Thyroid gland (tissue), 4 donors: ENCODE results near the gene TCAP. TPM values are rescaled to one million over a fixed set of nuclear protein-coding genes. Genes with fewer than 3 reads are reported as not detected.

ENCODE experiments used
- DNase-seq, 2 donors: peaks; one replicate each; pipeline ENCODE4 v3.0.0-alpha.2; 2019
- H3K27ac ChIP-seq, 3 donors: fragments of 200-600 bp; sonication (generic); 1 replicate in 2 of 3; 2 replicates in 1 of 3; pipeline ENCODE4 v1.5.1; 2016 to 2019; ENCODE audit warnings: mild to moderate bottlenecking in 1 of 3, moderate library complexity in 1 of 3
- H3K27me3 ChIP-seq: fragments of 200-600 bp; sonication (generic); one replicate; pipeline ENCODE4 v1.5.1; 2019
- H3K36me3 ChIP-seq, 2 donors: fragments of 200-600 bp; sonication (generic); one replicate each; pipeline ENCODE4 v1.5.1; 2016 to 2019
- H3K4me1 ChIP-seq, 2 donors: fragments of 200-600 bp; sonication (generic); one replicate each; pipeline ENCODE4 v1.5.1; 2017 to 2019
- H3K4me3 ChIP-seq, 3 donors: fragments of 200-600 bp; sonication (generic); replicated peaks in 1 of 3; 1 replicate in 2 of 3; 2 replicates in 1 of 3; pipeline ENCODE4 v1.5.1; 2016; ENCODE audit warnings: mild to moderate bottlenecking in 1 of 3
- H3K9me3 ChIP-seq: fragments of 200-600 bp; sonication (generic); one replicate; pipeline ENCODE4 v1.5.1; 2017
- POLR2A ChIP-seq, 2 donors: fragments of 450-650 bp; IDR thresholded peaks; one replicate each; pipeline ENCODE4 v1.6.1; 2017; ENCODE audit warnings: antibody characterized with exemption in 2 of 2, mild to moderate bottlenecking in 2 of 2, moderate library complexity in 1 of 2
- WGBS, 2 donors: methylation state at CpG; one replicate each; pipeline ENCODE4 v1.1.5; 2017; 5-methylcytosine and 5-hydroxymethylcytosine counted together
- intact Hi-C: fragments of 100-400 bp; cut with DNase I; formaldehyde crosslinking; loops from one replicate; pipeline ENCODE4 v1.15.1; 2023
- total RNA-seq, 4 donors: library from RNA; depleted of rRNA; stranded (reverse); fragments of >200 nt; gene quantifications; one replicate each; pipeline ENCODE4 v1.2.3, GENCODE V29; 2016
- TF ChIP-seq, protein P1 (sequence below), 6 experiments: fragments of 200-600 bp in 3 of 6; fragments of 450-650 bp in 3 of 6; sonication (generic) in 3 of 6; IDR thresholded peaks; one replicate each; pipeline ENCODE4 v1.5.1; 2016 to 2019; ENCODE audit warnings: antibody characterized with exemption in 6 of 6, mild to moderate bottlenecking in 2 of 6, inconsistent platforms in 1 of 6, moderate library complexity in 1 of 6

The TCAP gene
- total RNA-seq, 4 donors from 2014 or later = 0.63 to 2.1 (median 1.5) TPM

DNA sequence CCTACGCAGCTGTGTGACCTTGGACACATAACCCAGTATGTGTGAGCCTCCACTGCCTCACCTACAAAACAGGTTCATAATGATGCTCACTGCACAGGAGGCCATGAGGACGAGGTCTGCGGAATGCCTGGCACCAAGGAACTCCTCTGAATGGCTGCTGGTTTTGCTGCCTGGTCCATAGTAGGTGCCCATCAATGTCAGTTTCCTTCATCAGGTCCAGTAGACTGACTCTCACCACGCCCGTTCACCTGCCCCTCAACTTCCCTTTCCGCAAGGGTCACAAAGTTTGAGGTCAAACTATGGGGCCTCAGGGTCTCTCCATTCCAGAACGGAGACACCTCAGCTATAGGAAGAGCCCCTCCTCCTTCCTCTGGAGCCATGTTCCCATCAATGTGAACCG, 11.9 kb downstream of the TCAP start:
- no peaks in the 10 kb centered on the region for H3K27me3 ChIP-seq
- no peaks in the 10 kb centered on the region for H3K9me3 ChIP-seq
- WGBS, 2 donors = 51 to 87% methylated on average over 5 to 7 of the region's 8 CpGs
- TF ChIP-seq, protein P1, sequence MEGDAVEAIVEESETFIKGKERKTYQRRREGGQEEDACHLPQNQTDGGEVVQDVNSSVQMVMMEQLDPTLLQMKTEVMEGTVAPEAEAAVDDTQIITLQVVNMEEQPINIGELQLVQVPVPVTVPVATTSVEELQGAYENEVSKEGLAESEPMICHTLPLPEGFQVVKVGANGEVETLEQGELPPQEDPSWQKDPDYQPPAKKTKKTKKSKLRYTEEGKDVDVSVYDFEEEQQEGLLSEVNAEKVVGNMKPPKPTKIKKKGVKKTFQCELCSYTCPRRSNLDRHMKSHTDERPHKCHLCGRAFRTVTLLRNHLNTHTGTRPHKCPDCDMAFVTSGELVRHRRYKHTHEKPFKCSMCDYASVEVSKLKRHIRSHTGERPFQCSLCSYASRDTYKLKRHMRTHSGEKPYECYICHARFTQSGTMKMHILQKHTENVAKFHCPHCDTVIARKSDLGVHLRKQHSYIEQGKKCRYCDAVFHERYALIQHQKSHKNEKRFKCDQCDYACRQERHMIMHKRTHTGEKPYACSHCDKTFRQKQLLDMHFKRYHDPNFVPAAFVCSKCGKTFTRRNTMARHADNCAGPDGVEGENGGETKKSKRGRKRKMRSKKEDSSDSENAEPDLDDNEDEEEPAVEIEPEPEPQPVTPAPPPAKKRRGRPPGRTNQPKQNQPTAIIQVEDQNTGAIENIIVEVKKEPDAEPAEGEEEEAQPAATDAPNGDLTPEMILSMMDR (IDR thresholded peaks at IDR 0.05) = no peak
- no peak for TF ChIP-seq POLR2A (IDR thresholded peaks at IDR 0.05)
- intact Hi-C loops = no loop called here
- no peak for DNase-seq
- H3K36me3 ChIP-seq = no peaks in the 10 kb centered on the region
- peak overlapping the region; percentile 59 to 91 (median 87) for H3K27ac ChIP-seq
- peaks cover 50 to 68% of the 10 kb centered on the region in 2 donors for H3K4me1 ChIP-seq
- no peak overlapping the region for H3K4me3 ChIP-seq

DNA sequence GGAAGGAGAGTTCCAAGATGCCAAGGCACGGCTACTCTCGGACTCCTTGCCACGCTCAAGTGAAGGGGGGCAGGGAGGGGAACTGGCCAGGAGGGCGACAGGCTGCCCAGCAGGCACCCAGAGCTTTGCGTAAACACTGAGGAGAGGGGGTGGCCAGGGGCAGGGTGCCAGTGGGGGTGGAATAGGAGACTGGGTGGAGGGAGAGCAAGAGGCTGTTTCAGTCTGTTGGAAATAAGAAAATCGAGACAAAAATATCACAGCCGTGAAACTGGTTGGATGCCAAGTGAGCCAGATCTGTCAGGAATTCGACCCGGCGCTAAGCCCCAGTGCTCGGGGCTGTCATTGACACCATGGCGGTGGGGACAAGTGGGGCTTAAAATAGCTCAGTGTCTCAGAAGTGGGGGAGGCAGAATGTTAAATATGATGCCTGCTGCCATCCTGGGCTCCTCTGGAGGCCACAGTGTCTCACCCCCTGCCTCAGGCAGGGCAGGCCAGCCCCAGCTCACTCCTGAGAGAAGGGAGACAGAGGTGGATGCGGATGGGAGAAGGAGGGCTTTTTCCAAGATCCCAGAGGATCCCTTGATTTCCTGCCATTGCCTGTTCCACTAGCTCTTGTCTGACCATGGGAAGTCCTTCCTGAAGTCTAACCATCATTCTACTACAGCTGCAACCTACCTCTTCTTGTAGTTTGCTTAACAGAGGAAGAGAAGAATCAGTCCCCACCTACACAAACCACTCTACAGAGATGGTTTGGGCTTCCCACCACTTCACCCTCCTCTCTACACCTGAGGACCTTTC, 12.6 kb downstream of the TCAP start:
- Histone ChIP-seq H3K4me1 (peaks cover 49 to 62% of the 10 kb centered on the region in 2 donors), H3K9me3 (no peaks in the 10 kb centered on the region), H3K36me3 (no peaks in the 10 kb centered on the region), H3K27me3 (no peaks in the 10 kb centered on the region), H3K27ac (peak overlapping the region; percentile 91 to 95 (median 93)), H3K4me3 (no peak overlapping the region)
- peak in 1 of 2 donors; percentile 17 for TF ChIP-seq POLR2A (IDR thresholded peaks at IDR 0.05)
- TF ChIP-seq, protein P1 (IDR thresholded peaks at IDR 0.05) = peak in 1 of 6 experiments; percentile 9
- WGBS, 2 donors = 29 to 33% methylated on average over 13 of the region's 13 CpGs
- DNase-seq = peak; percentile 99
- intact Hi-C loops = no loop called here

DNA sequence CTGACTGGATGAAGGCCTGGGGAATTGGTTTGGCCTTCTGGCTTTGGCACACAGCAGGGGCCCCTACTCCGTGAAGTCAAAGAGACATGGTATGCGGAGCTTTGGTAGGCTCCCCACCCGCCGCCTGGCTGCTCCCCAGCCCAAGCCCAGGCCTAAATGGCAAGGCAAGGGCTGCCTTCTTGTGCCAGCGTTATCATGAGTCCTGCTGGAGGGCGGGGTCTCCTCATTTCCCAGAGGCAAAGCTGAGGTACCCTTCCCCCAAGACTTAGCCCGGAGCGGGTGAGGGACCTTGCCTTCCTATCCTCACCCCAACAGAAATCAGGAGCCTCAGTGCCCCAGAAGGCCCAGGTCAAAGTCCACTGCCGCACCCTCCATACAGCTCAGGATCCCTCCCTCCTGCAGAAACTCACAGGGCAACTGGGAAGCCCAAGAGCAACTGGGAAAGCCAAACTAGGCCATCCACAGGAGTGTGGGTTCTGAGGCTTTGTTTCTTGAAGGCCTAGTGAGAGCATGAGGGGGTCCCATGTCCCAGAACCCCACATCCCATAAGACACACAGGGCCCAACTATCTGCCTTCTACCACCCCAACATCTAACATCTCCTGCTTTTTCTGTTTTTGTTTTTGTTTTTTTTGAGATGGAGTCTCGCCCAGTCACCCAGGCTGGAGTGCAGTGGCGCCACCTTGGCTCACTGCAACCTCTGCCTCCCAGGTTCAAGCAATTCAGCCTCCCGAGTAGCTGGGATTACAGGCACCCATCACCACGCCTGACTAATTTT, 13.4 kb downstream of the TCAP start:
- intact Hi-C loops = no loop called here
- WGBS, 2 donors = 74 to 75% methylated on average over 9 to 10 of the region's 13 CpGs
- no peaks in the 10 kb centered on the region for H3K27me3 ChIP-seq
- H3K9me3 ChIP-seq = no peaks in the 10 kb centered on the region
- no peak overlapping the region for H3K4me3 ChIP-seq
- peak in 1 of 2 donors; percentile 43 for DNase-seq
- TF ChIP-seq, protein P1 (IDR thresholded peaks at IDR 0.05) = no peak
- no peak for TF ChIP-seq POLR2A (IDR thresholded peaks at IDR 0.05)
- peaks cover 0 to 5% of the 10 kb centered on the region in 2 donors for H3K36me3 ChIP-seq
- H3K27ac ChIP-seq = peak overlapping the region; percentile 91 to 95 (median 93)
- H3K4me1 ChIP-seq = peaks cover 49 to 62% of the 10 kb centered on the region in 2 donors

DNA sequence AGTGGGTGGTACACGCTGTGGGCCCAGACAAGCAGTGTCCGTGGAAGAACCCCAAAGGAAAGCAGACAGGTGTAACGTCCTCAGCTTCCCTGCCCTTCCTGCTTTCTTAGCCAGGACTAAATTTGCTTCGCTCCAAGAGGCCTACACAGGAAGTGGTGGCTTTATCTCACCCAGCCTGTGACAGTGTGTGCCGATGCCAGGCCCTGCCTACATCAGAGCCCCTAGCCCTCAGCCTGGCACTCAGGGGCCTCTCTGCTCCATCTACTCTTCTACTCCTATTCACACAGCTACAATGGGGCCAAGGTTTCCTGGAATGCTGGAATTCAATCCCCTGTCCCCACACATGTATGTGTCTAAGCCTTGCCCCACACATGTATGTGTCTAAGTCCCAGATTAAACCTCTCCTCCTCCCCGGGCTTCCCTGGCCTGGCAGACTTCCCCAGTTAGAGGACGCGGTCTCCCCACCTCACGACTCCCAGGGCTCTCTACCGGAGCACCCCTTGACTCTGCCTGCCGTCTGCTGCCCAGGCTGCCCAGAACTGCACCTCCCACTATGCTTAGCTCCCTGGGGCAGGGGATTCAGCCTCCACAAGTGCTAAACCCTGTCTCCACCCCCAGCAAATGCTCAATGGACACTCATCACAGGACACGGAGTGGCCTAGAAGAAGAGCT, 14.5 kb downstream of the TCAP start:
- no peak for DNase-seq
- no peak overlapping the region for H3K4me3 ChIP-seq
- H3K36me3 ChIP-seq = peaks cover 0 to 5% of the 10 kb centered on the region in 2 donors
- 75 to 87% methylated on average over 12 of the region's 12 CpGs for WGBS, 2 donors
- intact Hi-C loops = no loop called here
- no peak for TF ChIP-seq POLR2A (IDR thresholded peaks at IDR 0.05)
- TF ChIP-seq, protein P1 (IDR thresholded peaks at IDR 0.05) = no peak
- peaks cover 48 to 59% of the 10 kb centered on the region in 2 donors for H3K4me1 ChIP-seq
- H3K9me3 ChIP-seq = no peaks in the 10 kb centered on the region
- peak overlapping the region; percentile 91 to 95 (median 93) for H3K27ac ChIP-seq
- H3K27me3 ChIP-seq = no peaks in the 10 kb centered on the region
